Natural killer cell (primary cell): ENCODE measurements around the gene ATP5F1D. TPM values are rescaled to one million over a fixed set of nuclear protein-coding genes. Genes with fewer than 3 reads are reported as not detected.
"Not testable (repeated sequence)": the region's sequence is repeated elsewhere in the genome, so short reads cannot be mapped to it uniquely, and the experiment has no call there.

ENCODE experiments used
- ATAC-seq, 3 donors: fragments of 150-1000 bp in 2 of 3; fragments of 200-7000 bp in 1 of 3; cut with Tn5 transposase; 1 replicate in 1 of 3; 2 replicates in 2 of 3; pipeline ENCODE4 v1.10.0; 2021; ENCODE audit warnings: mild to moderate bottlenecking in 2 of 3, moderate library complexity in 2 of 3
- DNase-seq, 2 donors: peaks; one replicate each; pipeline versions ENCODE4 v3.0.0 to v3.0.0-alpha.2; 2013 to 2021; ENCODE audit warnings: mixed read lengths in 1 of 2
- H3K27ac ChIP-seq: one replicate; pipeline ENCODE4 v1.5.1; 2013; ENCODE audit warnings: mild to moderate bottlenecking, low read length
- H3K27me3 ChIP-seq: one replicate; pipeline ENCODE4 v1.6.1; 2013; ENCODE audit warnings: low read length; ENCODE audit not compliant: control insufficient read depth, insufficient read depth
- H3K36me3 ChIP-seq: one replicate; pipeline ENCODE4 v1.6.1; 2013; ENCODE audit warnings: low read length; ENCODE audit not compliant: control insufficient read depth, insufficient read depth
- H3K4me1 ChIP-seq: one replicate; pipeline ENCODE4 v1.6.1; 2013; ENCODE audit warnings: low read length; ENCODE audit not compliant: control insufficient read depth, insufficient read depth
- H3K4me3 ChIP-seq: one replicate; pipeline ENCODE4 v1.5.1; 2013; ENCODE audit warnings: low read length
- H3K9me3 ChIP-seq: one replicate; pipeline ENCODE4 v1.6.1; 2013; ENCODE audit warnings: low read length; ENCODE audit not compliant: control insufficient read depth, insufficient read depth
- H3K27ac Mint-ChIP-seq, 2 donors: one replicate each; pipeline ENCODE4 v1.8.0; 2022; ENCODE audit warnings: mild to moderate bottlenecking in 2 of 2, mixed read lengths in 2 of 2, moderate library complexity in 1 of 2
- H3K27me3 Mint-ChIP-seq, 2 donors: one replicate each; pipeline ENCODE4 v1.8.0; 2022; ENCODE audit warnings: low read depth in 2 of 2, mixed read lengths in 2 of 2
- H3K36me3 Mint-ChIP-seq: one replicate; pipeline ENCODE4 v1.8.0; 2022; ENCODE audit warnings: mixed read lengths
- H3K4me1 Mint-ChIP-seq, 2 donors: one replicate each; pipeline ENCODE4 v1.8.0; 2022; ENCODE audit warnings: mixed read lengths in 2 of 2
- H3K4me3 Mint-ChIP-seq: one replicate; pipeline ENCODE4 v1.8.0; 2022; ENCODE audit warnings: mild to moderate bottlenecking, moderate library complexity, mixed read lengths
- H3K9me3 Mint-ChIP-seq, 2 donors: one replicate each; pipeline ENCODE4 v1.8.0; 2022; ENCODE audit warnings: mixed read lengths in 2 of 2
- CTCF ChIP-seq: fragments of 200-600 bp; IDR thresholded peaks from one replicate; pipeline ENCODE4 v1.8.0; 2022; ENCODE audit warnings: antibody characterized with exemption
- WGBS: methylation state at CpG from one replicate; pipeline ENCODE4 v1.1.7; 2013; ENCODE audit warnings: missing lambda C conversion rate; ENCODE audit not compliant: insufficient coverage; 5-methylcytosine and 5-hydroxymethylcytosine counted together
- intact Hi-C: fragments of 100-400 bp; cut with micrococcal nuclease; formaldehyde crosslinking; loops from one replicate; pipeline ENCODE4 v1.14.2; 2022
- total RNA-seq, 4 donors: library from RNA; stranded (reverse); fragments of 120-200 nt in 1 of 4; gene quantifications; one replicate each; pipeline versions ENCODE4 v1.2.3 to v1.2.4, GENCODE V29; 2013 to 2022

ATP5F1D gene
- total RNA-seq, 3 donors from 2014 or later (not counting 1 experiment from before 2014, with no cell fraction given), result 88.6 to 119 (median 104) TPM

DNA sequence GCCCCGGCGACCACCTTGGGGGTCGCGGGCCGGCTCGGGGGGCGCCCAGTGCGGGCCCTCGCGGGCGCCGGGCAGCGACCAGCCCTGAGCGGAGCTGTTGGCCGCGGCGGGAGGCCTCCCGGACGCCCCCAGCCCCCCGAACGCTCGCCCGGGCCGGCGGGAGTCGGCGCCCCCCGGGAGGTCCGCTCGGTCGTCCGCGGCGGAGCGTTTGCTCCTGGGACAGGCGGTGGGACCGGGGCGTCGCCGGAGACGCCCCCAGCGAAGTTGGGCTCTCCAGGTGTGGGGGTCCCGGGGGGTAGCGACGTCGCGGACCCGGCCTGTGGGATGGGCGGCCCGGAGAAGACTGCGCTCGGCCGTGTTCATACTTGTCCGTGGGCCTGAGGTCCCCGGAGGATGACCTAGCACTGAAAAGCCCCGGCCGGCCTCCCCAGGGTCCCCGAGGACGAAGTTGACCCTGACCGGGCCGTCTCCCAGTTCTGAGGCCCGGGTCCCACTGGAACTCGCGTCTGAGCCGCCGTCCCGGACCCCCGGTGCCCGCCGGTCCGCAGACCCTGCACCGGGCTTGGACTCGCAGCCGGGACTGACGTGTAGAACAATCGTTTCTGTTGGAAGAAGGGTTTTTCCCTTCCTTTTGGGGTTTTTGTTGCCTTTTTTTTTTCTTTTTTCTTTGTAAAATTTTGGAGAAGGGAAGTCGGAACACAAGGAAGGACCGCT is 35.2 kb upstream of the ATP5F1D start:
- no peaks in the 10 kb centered on the region for H3K9me3 ChIP-seq
- Mint-ChIP-seq H3K27me3 (no peaks in the 10 kb centered on the region), H3K27ac (peak overlapping the region; percentile 88 to 90), H3K36me3 (no peaks in the 10 kb centered on the region), H3K4me1 (peaks cover 14 to 34% of the 10 kb centered on the region in 2 donors), H3K9me3 (no peaks in the 10 kb centered on the region), H3K4me3 (peak overlapping the region; percentile 96)
- under 1% methylated on average over 78 of the region's 78 CpGs for WGBS
- intact Hi-C loops, result no loop called here
- H3K4me3 ChIP-seq, result peak overlapping the region; percentile 55
- H3K27me3 ChIP-seq, result no peaks in the 10 kb centered on the region
- peaks cover 8% of the 10 kb centered on the region for H3K36me3 ChIP-seq
- H3K27ac ChIP-seq, result no peak overlapping the region
- H3K4me1 ChIP-seq, result peaks cover 47% of the 10 kb centered on the region
- ATAC-seq, result no peak
- peak in 1 of 2 donors; percentile 50 for DNase-seq
- TF ChIP-seq CTCF, result no peak

- H3K36me3 Mint-ChIP-seq, result no peaks in the 10 kb centered on the region
- 2% methylated on average over 38 of the region's 38 CpGs for WGBS
- Histone ChIP-seq H3K27ac (peak overlapping the region; percentile 31), H3K4me3 (peak overlapping the region; percentile 55), H3K9me3 (no peaks in the 10 kb centered on the region), H3K27me3 (no peaks in the 10 kb centered on the region), H3K36me3 (peaks cover 11% of the 10 kb centered on the region), H3K4me1 (peaks cover 47% of the 10 kb centered on the region)
- DNase-seq (peak in 1 of 2 donors; percentile 62), ATAC-seq (no peak)
- H3K9me3 Mint-ChIP-seq, result no peaks in the 10 kb centered on the region
- peaks cover 19 to 38% of the 10 kb centered on the region in 2 donors for H3K4me1 Mint-ChIP-seq
- TF ChIP-seq CTCF, result no peak
- H3K27ac Mint-ChIP-seq, result peak overlapping the region; percentile 88 to 90
- peak overlapping the region; percentile 96 for H3K4me3 Mint-ChIP-seq
- no peaks in the 10 kb centered on the region for H3K27me3 Mint-ChIP-seq
- intact Hi-C loops, result no loop called here
These were observed 34.6 kb upstream of the ATP5F1D start for GRCh38 chr19:1206864-1207450.

GRCh38 chr19:1208830-1209229 is 32.7 kb upstream of the ATP5F1D start:
- H3K27ac ChIP-seq, H3K36me3 Mint-ChIP-seq, H3K4me3 ChIP-seq, ATAC-seq, H3K9me3 Mint-ChIP-seq, DNase-seq, H3K27me3 Mint-ChIP-seq, H3K27ac Mint-ChIP-seq, H3K27me3 ChIP-seq, intact Hi-C loops, H3K9me3 ChIP-seq: not testable (repeated sequence)
- Histone ChIP-seq H3K36me3 (peaks cover 11% of the 10 kb centered on the region), H3K4me1 (peaks cover 50% of the 10 kb centered on the region)
- Mint-ChIP-seq H3K4me3 (peak overlapping the region; percentile 96), H3K4me1 (peaks cover 25 to 39% of the 10 kb centered on the region in 2 donors)
- WGBS, result 89% methylated on average over 10 of the region's 10 CpGs

DNA sequence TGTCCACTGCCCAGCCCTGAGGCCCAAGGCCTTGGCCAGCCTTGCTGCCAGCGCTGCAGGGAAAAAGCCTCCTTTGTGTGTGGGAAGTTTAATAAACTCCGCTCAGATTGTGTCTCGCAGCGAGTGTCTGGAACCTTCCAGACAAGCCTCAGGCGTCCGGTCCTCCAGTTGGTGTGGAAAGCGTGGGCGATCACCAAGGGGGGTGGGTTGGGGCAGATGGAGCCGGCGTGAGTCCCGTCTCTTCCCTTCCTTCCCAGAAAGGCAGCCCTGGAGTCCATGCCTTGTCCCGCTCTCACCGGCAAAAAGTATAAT is 31.4 kb upstream of the ATP5F1D start:
- Mint-ChIP-seq H3K36me3 (no peaks in the 10 kb centered on the region), H3K4me1 (peaks cover 31 to 46% of the 10 kb centered on the region in 2 donors), H3K4me3 (peak overlapping the region; percentile 9), H3K27ac (no peak overlapping the region), H3K9me3 (no peaks in the 10 kb centered on the region), H3K27me3 (no peaks in the 10 kb centered on the region)
- Histone ChIP-seq H3K4me3 (no peak overlapping the region), H3K36me3 (peaks cover 11% of the 10 kb centered on the region), H3K27ac (no peak overlapping the region), H3K4me1 (peaks cover 52% of the 10 kb centered on the region), H3K27me3 (no peaks in the 10 kb centered on the region), H3K9me3 (no peaks in the 10 kb centered on the region)
- no peak for ATAC-seq
- no peak for DNase-seq
- TF ChIP-seq CTCF, result no peak
- 97% methylated on average over 12 of the region's 13 CpGs for WGBS
- intact Hi-C loops, result no loop called here
